K562 (cell line): ENCODE measurements around the gene AHI1. TPM values are rescaled to one million over a fixed set of nuclear protein-coding genes. Genes with fewer than 3 reads are reported as not detected.

Source experiments
- ATF7 ChIP-seq: fragments of 450-650 bp; IDR thresholded peaks from 2 replicates; pipeline ENCODE4 v1.7.1; 2014; ENCODE audit warnings: mild to moderate bottlenecking, moderate library complexity
- CREB5 ChIP-seq: fragments of 250-450 bp; sonication (Bioruptor Pico); IDR thresholded peaks from 2 replicates; pipeline ENCODE4 v1.5.0; 2020; ENCODE audit warnings: mild to moderate bottlenecking
- FOS ChIP-seq: IDR thresholded peaks from 3 replicates; pipeline ENCODE4 v1.6.1; 2011; ENCODE audit not compliant: insufficient read length; ENCODE audit errors: extremely low read depth
- FOXJ2 ChIP-seq: fragments of 200-800 bp; sonication (Bioruptor generic); IDR thresholded peaks from 2 replicates; pipeline ENCODE4 v1.6.1; 2016; ENCODE audit warnings: missing genetic modification characterization, missing compliant biosample characterization
- JUN ChIP-seq, 2 experiments: sonication (generic) in 1 of 2; formaldehyde crosslinking in 1 of 2; IDR thresholded peaks; 2 replicates each; pipeline versions ENCODE4 v1.6.1 to v1.8.0; 2012 to 2022; ENCODE audit warnings: borderline replicate concordance in 2 of 2, mild to moderate bottlenecking in 2 of 2, improper control_type of control experiment in 1 of 2, low read depth in 1 of 2, low read length in 1 of 2, missing genetic modification reagents in 1 of 2
- MTF1 ChIP-seq: fragments of 250-450 bp; sonication (Bioruptor Pico); IDR thresholded peaks from 2 replicates; pipeline ENCODE4 v1.9.0; 2021; ENCODE audit warnings: moderate library complexity, mild to moderate bottlenecking, inconsistent platforms, borderline replicate concordance
- MXI1 ChIP-seq: IDR thresholded peaks from 2 replicates; pipeline ENCODE4 v1.6.1; 2011; ENCODE audit warnings: low read depth, mild to moderate bottlenecking, improper control_type of control experiment, low read length
- NCOA2 ChIP-seq, 2 experiments: fragments of 450-650 bp; IDR thresholded peaks; 2 replicates each; pipeline ENCODE4 v1.6.1; 2018; ENCODE audit warnings: mild to moderate bottlenecking in 2 of 2, moderate library complexity in 1 of 2; ENCODE audit not compliant: partially characterized antibody in 2 of 2
- NRF1 ChIP-seq, 2 experiments: fragments of 450-650 bp; IDR thresholded peaks in 1 of 2; conservative IDR thresholded peaks in 1 of 2; 2 replicates each; pipeline ENCODE4 v1.6.1; 2014; ENCODE audit warnings: mild to moderate bottlenecking in 2 of 2
- RUNX1 ChIP-seq: sonication (generic); IDR thresholded peaks from 2 replicates; pipeline ENCODE4 v1.6.1; 2016; ENCODE audit warnings: antibody characterized with exemption, low read depth
- SETDB1 ChIP-seq: IDR thresholded peaks from one replicate; pipeline ENCODE4 v1.6.1; 2012; ENCODE audit warnings: low read length, control low read depth, inconsistent platforms
- SMARCE1 ChIP-seq: fragments of 450-650 bp; IDR thresholded peaks from 2 replicates; pipeline ENCODE4 v1.7.1; 2016; ENCODE audit warnings: mild to moderate bottlenecking
- SRSF7 ChIP-seq: fragments of 200-400 bp; formaldehyde crosslinking; optimal IDR thresholded peaks from 2 replicates; pipeline ENCODE3; 2017; ENCODE audit warnings: mild to moderate bottlenecking, low read depth, low read length
- TEAD4 ChIP-seq, 2 experiments: sonication (generic) in 1 of 2; formaldehyde crosslinking in 1 of 2; IDR thresholded peaks; 2 replicates each; pipeline versions ENCODE4 v1.6.1 to v1.8.0; 2012 to 2022; ENCODE audit warnings: borderline replicate concordance in 1 of 2, inconsistent platforms in 1 of 2, low read length in 1 of 2, mild to moderate bottlenecking in 1 of 2, missing genetic modification reagents in 1 of 2
- USF2 ChIP-seq: sonication (generic); formaldehyde crosslinking; IDR thresholded peaks from 2 replicates; pipeline ENCODE4 v1.5.0; 2020; ENCODE audit warnings: missing genetic modification reagents
- ZBTB7A ChIP-seq: IDR thresholded peaks from 2 replicates; pipeline ENCODE4 v1.6.1; 2011; ENCODE audit warnings: low read depth, mild to moderate bottlenecking, low read length, moderate library complexity, borderline replicate concordance; ENCODE audit not compliant: control insufficient read depth
- ZNF592 ChIP-seq: fragments of 450-650 bp; IDR thresholded peaks from 2 replicates; pipeline ENCODE4 v1.6.1; 2017; ENCODE audit warnings: antibody characterized with exemption, mild to moderate bottlenecking
- ZNF668 ChIP-seq: fragments of 250-450 bp; sonication (Bioruptor Pico); IDR thresholded peaks from 2 replicates; pipeline ENCODE4 v1.8.0; 2022; ENCODE audit warnings: mild to moderate bottlenecking, inconsistent platforms
- polyA plus RNA-seq, 8 experiments: library from polyadenylated mRNA; depleted of rRNA in 4 of 8; stranded (reverse) in 5 of 8; unstranded in 3 of 8; fragments of >200 nt; fragmentation: Nextera tagmentation in 2 of 8; fragmentation: Illumina TruSeq in 1 of 8; extraction: Ambion mirVana in 2 of 8; extraction: Trizol in 1 of 8; gene quantifications; 2 replicates each; pipeline versions ENCODE4 v1.2.1 to v1.2.3, GENCODE V29; 2011 to 2014; ENCODE audit warnings: inconsistent platforms in 1 of 8, missing spikeins in 1 of 8
- total RNA-seq, 7 experiments: library from RNA; depleted of rRNA in 6 of 7; stranded (reverse); fragments of >200 nt in 6 of 7; fragmentation: Illumina TruSeq in 2 of 7; extraction: Trizol in 2 of 7; gene quantifications; 2 replicates each; pipeline versions ENCODE4 v1.2.1 to v1.2.3, GENCODE V29; 2011 to 2021; ENCODE audit warnings: low replicate concordance in 1 of 7
- TF ChIP-seq, protein P1 (sequence below): IDR thresholded peaks from 2 replicates; pipeline ENCODE4 v1.6.1; 2012; ENCODE audit warnings: low read depth, low read length, improper control_type of control experiment, borderline replicate concordance

Gene AHI1
- total and polyA plus RNA-seq, 9 of the 15 experiments (the other 6 are each of a cell fraction or from before 2014, with no cell fraction given) = 24.7 to 54.9 (median 32.2) TPM

DNA sequence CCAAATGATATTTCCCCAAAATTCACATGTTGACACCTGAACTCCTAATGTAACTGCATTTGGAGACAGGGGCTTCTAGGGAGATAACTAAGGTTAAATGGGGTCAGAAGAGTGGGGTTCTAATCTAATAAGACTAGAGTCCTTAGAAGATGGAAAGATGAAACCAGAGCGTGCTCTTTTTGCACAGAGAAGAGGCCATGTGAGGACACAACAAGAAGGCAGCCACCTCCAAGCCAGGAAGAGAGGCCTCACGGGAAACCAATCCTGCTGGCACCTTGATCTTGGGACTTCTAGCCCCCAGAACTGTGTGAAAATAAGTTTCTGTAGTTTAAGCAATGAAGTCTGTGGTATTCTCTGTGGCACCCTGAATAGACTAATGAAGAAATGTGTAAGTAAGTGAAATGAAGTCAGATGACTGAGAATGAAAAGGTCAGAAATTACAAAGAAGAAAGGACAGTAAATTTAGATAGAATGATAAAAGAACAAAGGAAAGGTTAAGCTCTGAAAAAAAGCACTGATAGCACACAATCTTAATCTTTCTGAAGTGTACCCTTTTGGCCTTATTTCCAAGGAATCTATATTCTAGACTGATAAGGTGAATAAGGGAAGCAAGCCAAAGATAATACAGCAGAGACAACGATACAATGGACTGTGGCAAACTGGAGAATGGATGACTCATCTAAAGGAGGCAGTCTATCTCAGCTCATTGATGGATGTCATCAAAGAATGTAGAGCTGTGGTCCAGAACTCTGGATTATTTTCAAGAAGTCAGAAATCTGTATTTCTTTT lies 206.1 kb downstream of the AHI1 start (continued):
- TF ChIP-seq JUN (IDR thresholded peaks at IDR 0.05; ENCODE audit: borderline replicate concordance, low read depth, low read length) = peak; percentile 93
- TF ChIP-seq JUN (CRISPR knock-in tag; IDR thresholded peaks at IDR 0.05; ENCODE audit: borderline replicate concordance) = no peak
- no peak for TF ChIP-seq USF2 (CRISPR knock-in tag)
- peak; percentile 67 for TF ChIP-seq ATF7
- no peak for TF ChIP-seq CREB5 (CRISPR knock-in tag)
- peak; percentile 62; the same call in 1 of the 2 replicates for TF ChIP-seq ZNF592
- TF ChIP-seq SRSF7 = no peak
- TF ChIP-seq ZBTB7A = no peak
- no peak for TF ChIP-seq NRF1 (conservative IDR thresholded peaks at IDR 0.05 in 1 of 2, IDR thresholded peaks at IDR 0.05 in 1 of 2)
- TF ChIP-seq FOS = peak; percentile 53
- TF ChIP-seq NCOA2 (IDR thresholded peaks at IDR 0.05; ENCODE audit: partially characterized antibody in 2 of 2) = peak in 1 of 2 experiments; percentile 24
- TF ChIP-seq SETDB1 = no peak
- TF ChIP-seq RUNX1 = no peak
- peak; percentile 86 for TF ChIP-seq SMARCE1
- TF ChIP-seq MXI1 = no peak
- TF ChIP-seq FOXJ2 = no peak
- TF ChIP-seq, protein P1, sequence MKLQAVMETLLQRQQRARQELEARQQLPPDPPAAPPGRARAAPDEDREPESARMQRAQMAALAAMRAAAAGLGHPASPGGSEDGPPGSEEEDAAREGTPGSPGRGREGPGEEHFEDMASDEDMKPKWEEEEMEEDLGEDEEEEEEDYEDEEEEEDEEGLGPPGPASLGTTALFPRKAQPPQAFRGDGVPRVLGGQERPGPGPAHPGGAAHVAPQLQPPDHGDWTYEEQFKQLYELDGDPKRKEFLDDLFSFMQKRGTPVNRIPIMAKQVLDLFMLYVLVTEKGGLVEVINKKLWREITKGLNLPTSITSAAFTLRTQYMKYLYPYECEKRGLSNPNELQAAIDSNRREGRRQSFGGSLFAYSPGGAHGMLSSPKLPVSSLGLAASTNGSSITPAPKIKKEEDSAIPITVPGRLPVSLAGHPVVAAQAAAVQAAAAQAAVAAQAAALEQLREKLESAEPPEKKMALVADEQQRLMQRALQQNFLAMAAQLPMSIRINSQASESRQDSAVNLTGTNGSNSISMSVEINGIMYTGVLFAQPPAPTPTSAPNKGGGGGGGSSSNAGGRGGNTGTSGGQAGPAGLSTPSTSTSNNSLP = no peak
- TF ChIP-seq ZNF668 (CRISPR knock-in tag) = no peak
- TF ChIP-seq MTF1 (CRISPR knock-in tag) = no peak
- TF ChIP-seq TEAD4 (IDR thresholded peaks at IDR 0.05; ENCODE audit: low read length) = peak; percentile 70
- no peak for TF ChIP-seq TEAD4 (CRISPR knock-in tag; IDR thresholded peaks at IDR 0.05; ENCODE audit: borderline replicate concordance)
